ENCODE measurements around the gene TENM3. TPM values are rescaled to one million over a fixed set of nuclear protein-coding genes. Genes with fewer than 3 reads are reported as not detected.
"Not testable (repeated sequence)": the region's sequence is repeated elsewhere in the genome, so short reads cannot be mapped to it uniquely, and the experiment has no call there.

Gene TENM3
- total RNA-seq, 2 experiments from 2014 or later = not detected

GRCh38 chr4:182231080-182231479 lies 12.1 kb upstream of the TENM3 start:
- CTCF ChIA-PET = no interaction called here
- Mint-ChIP-seq H3K36me3 (ENCODE audit: low read depth) (no peaks in the 10 kb centered on the region), H3K4me3 (no peak overlapping the region), H3K4me1 (ENCODE audit: low read depth) (no peaks in the 10 kb centered on the region), H3K27ac (no peak overlapping the region), H3K27me3 (ENCODE audit: low read depth) (no peaks in the 10 kb centered on the region), H3K9me3 (ENCODE audit: insufficient read depth) (no peaks in the 10 kb centered on the region)
- POLR2A ChIA-PET = no interaction called here
- DNase-seq (no peak), ATAC-seq (no peak)

- Mint-ChIP-seq H3K27me3 (ENCODE audit: low read depth) (no peaks in the 10 kb centered on the region), H3K4me3 (no peak overlapping the region), H3K36me3 (ENCODE audit: low read depth) (no peaks in the 10 kb centered on the region), H3K4me1 (ENCODE audit: low read depth) (no peaks in the 10 kb centered on the region), H3K27ac (no peak overlapping the region), H3K9me3 (ENCODE audit: insufficient read depth) (no peaks in the 10 kb centered on the region)
- POLR2A ChIA-PET = no interaction called here
- CTCF ChIA-PET = no interaction called here
- DNase-seq (no peak), ATAC-seq (no peak)
Measured at GRCh38 chr4:182231496-182231895, 11.7 kb upstream of the TENM3 start.

- H3K27ac Mint-ChIP-seq = no peak overlapping the region
- no peaks in the 10 kb centered on the region for H3K36me3 Mint-ChIP-seq (ENCODE audit: low read depth)
- DNase-seq (no peak), ATAC-seq (no peak)
- H3K4me1 Mint-ChIP-seq (ENCODE audit: low read depth) = no peaks in the 10 kb centered on the region
- no peaks in the 10 kb centered on the region for H3K27me3 Mint-ChIP-seq (ENCODE audit: low read depth)
- no peak overlapping the region for H3K4me3 Mint-ChIP-seq
- ChIA-PET CTCF (no interaction called here), POLR2A (no interaction called here)
- no peaks in the 10 kb centered on the region for H3K9me3 Mint-ChIP-seq (ENCODE audit: insufficient read depth)
Measured at GRCh38 chr4:182233310-182234090, 9.7 kb upstream of the TENM3 start.

GRCh38 chr4:182235021-182235795 lies 8.0 kb upstream of the TENM3 start:
- no peak for ATAC-seq
- Mint-ChIP-seq H3K9me3 (ENCODE audit: insufficient read depth) (no peaks in the 10 kb centered on the region), H3K36me3 (ENCODE audit: low read depth) (no peaks in the 10 kb centered on the region), H3K4me3 (no peak overlapping the region), H3K4me1 (ENCODE audit: low read depth) (no peaks in the 10 kb centered on the region), H3K27me3 (ENCODE audit: low read depth) (no peaks in the 10 kb centered on the region), H3K27ac (no peak overlapping the region)
- ChIA-PET CTCF (no interaction called here), POLR2A (no interaction called here)
- no peak for DNase-seq

GRCh38 chr4:182236186-182236585 lies 7.0 kb upstream of the TENM3 start:
- Mint-ChIP-seq H3K9me3 (ENCODE audit: insufficient read depth) (no peaks in the 10 kb centered on the region), H3K36me3 (ENCODE audit: low read depth) (no peaks in the 10 kb centered on the region), H3K27me3 (ENCODE audit: low read depth) (no peaks in the 10 kb centered on the region), H3K4me3 (no peak overlapping the region), H3K27ac (no peak overlapping the region), H3K4me1 (ENCODE audit: low read depth) (no peaks in the 10 kb centered on the region)
- ChIA-PET POLR2A (no interaction called here), CTCF (no interaction called here)
- ATAC-seq (no peak), DNase-seq (no peak)

- H3K36me3 Mint-ChIP-seq (ENCODE audit: low read depth); CTCF ChIA-PET; H3K27me3 Mint-ChIP-seq (ENCODE audit: low read depth); H3K4me3 Mint-ChIP-seq; ATAC-seq; H3K9me3 Mint-ChIP-seq (ENCODE audit: insufficient read depth); POLR2A ChIA-PET; H3K27ac Mint-ChIP-seq; H3K4me1 Mint-ChIP-seq (ENCODE audit: low read depth); DNase-seq: not testable (repeated sequence)
Measured at GRCh38 chr4:182237010-182237409, 6.2 kb upstream of the TENM3 start.

GRCh38 chr4:182238355-182238931 lies 4.8 kb upstream of the TENM3 start:
- POLR2A ChIA-PET = no interaction called here
- Mint-ChIP-seq H3K36me3 (ENCODE audit: low read depth) (no peaks in the 10 kb centered on the region), H3K4me3 (no peak overlapping the region), H3K27ac (no peak overlapping the region), H3K4me1 (ENCODE audit: low read depth) (no peaks in the 10 kb centered on the region), H3K27me3 (ENCODE audit: low read depth) (no peaks in the 10 kb centered on the region), H3K9me3 (ENCODE audit: insufficient read depth) (no peaks in the 10 kb centered on the region)
- CTCF ChIA-PET = no interaction called here
- ATAC-seq = no peak
- no peak for DNase-seq

- Mint-ChIP-seq H3K27ac (no peak overlapping the region), H3K4me3 (no peak overlapping the region), H3K9me3 (ENCODE audit: insufficient read depth) (no peaks in the 10 kb centered on the region), H3K27me3 (ENCODE audit: low read depth) (no peaks in the 10 kb centered on the region), H3K36me3 (ENCODE audit: low read depth) (no peaks in the 10 kb centered on the region), H3K4me1 (ENCODE audit: low read depth) (no peaks in the 10 kb centered on the region)
- CTCF ChIA-PET = no interaction called here
- ATAC-seq = no peak
- DNase-seq = no peak
- POLR2A ChIA-PET = no interaction called here
Measured at GRCh38 chr4:182240161-182241130, 2.8 kb upstream of the TENM3 start.

GRCh38 chr4:182242260-182242659 lies 942 bp upstream of the TENM3 start:
- H3K27ac Mint-ChIP-seq; H3K27me3 Mint-ChIP-seq (ENCODE audit: low read depth); H3K36me3 Mint-ChIP-seq (ENCODE audit: low read depth); POLR2A ChIA-PET; H3K9me3 Mint-ChIP-seq (ENCODE audit: insufficient read depth); H3K4me3 Mint-ChIP-seq; ATAC-seq; DNase-seq; H3K4me1 Mint-ChIP-seq (ENCODE audit: low read depth); CTCF ChIA-PET: not testable (repeated sequence)

- Mint-ChIP-seq H3K36me3 (ENCODE audit: low read depth) (no peaks in the 10 kb centered on the region), H3K4me3 (no peak overlapping the region), H3K4me1 (ENCODE audit: low read depth) (no peaks in the 10 kb centered on the region), H3K27me3 (ENCODE audit: low read depth) (no peaks in the 10 kb centered on the region), H3K27ac (no peak overlapping the region), H3K9me3 (ENCODE audit: insufficient read depth) (no peaks in the 10 kb centered on the region)
- DNase-seq (no peak), ATAC-seq (no peak)
- CTCF ChIA-PET = no interaction called here
- POLR2A ChIA-PET = no interaction called here
Measured at GRCh38 chr4:182242787-182243186, 415 bp upstream of the TENM3 start.

GRCh38 chr4:182245041-182245440 lies 1.8 kb downstream of the TENM3 start:
- no peaks in the 10 kb centered on the region for H3K4me1 Mint-ChIP-seq (ENCODE audit: low read depth)
- no peaks in the 10 kb centered on the region for H3K36me3 Mint-ChIP-seq (ENCODE audit: low read depth)
- no peaks in the 10 kb centered on the region for H3K9me3 Mint-ChIP-seq (ENCODE audit: insufficient read depth)
- H3K4me3 Mint-ChIP-seq = no peak overlapping the region
- POLR2A ChIA-PET = no interaction called here
- no peak overlapping the region for H3K27ac Mint-ChIP-seq
- DNase-seq (no peak), ATAC-seq (no peak)
- CTCF ChIA-PET = no interaction called here
- no peaks in the 10 kb centered on the region for H3K27me3 Mint-ChIP-seq (ENCODE audit: low read depth)

All from activated CD8-positive, alpha-beta T cell treated with anti-CD3 and anti-CD28 coated beads, Interleukin-2, amount 10 ng/mL, durations not matched to agents 7 days and 5 days (primary cell).